GM12875 (cell line): Measurements from ENCODE around the gene SLC4A7.

Experiments used
- H3K4me3 ChIP-seq: one replicate; pipeline ENCODE4 v1.5.1; 2011; ENCODE audit warnings: low read depth, low read length, control low read depth
- TF ChIP-seq, protein P1 (sequence below): IDR thresholded peaks from 2 replicates; pipeline ENCODE4 v1.5.1; 2011; ENCODE audit warnings: low read depth, mild to moderate bottlenecking, control low read depth, inconsistent platforms, low read length, moderate library complexity, borderline replicate concordance; ENCODE audit not compliant: insufficient read depth

Gene SLC4A7

DNA sequence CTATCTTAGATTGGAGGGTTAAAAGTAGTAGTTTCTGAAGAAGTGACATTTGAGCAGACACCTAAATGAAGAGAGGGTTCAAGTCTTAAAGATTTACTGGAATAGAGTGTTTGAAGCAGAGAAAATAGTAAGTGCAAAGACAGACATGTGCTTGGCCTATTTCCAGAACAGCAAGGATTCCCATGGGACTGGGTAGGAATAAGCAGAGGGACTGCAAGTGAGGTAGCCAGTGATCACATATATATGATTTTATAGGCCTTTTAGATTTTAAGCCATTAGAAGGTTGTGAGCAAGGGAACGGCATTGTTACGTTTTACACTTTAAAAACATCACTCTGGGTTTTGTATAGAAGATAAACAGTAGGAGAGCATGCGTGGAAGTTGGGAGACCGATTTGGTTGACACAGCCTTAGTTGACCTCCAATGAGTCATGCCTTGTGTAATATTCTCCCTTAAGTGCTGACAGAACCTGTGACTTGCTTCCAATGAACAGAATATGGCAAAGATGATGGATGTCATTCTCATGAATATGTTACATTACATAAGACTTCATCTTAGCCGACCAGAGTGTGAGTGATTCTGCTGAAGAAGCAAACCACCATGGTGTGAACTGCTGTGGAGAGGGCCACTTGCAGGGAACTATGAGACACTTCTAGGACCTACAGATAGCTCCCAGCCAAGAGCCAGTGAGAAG is 37.1 kb upstream of the SLC4A7 start:
- no peak overlapping the region for H3K4me3 ChIP-seq
- TF ChIP-seq, protein P1, sequence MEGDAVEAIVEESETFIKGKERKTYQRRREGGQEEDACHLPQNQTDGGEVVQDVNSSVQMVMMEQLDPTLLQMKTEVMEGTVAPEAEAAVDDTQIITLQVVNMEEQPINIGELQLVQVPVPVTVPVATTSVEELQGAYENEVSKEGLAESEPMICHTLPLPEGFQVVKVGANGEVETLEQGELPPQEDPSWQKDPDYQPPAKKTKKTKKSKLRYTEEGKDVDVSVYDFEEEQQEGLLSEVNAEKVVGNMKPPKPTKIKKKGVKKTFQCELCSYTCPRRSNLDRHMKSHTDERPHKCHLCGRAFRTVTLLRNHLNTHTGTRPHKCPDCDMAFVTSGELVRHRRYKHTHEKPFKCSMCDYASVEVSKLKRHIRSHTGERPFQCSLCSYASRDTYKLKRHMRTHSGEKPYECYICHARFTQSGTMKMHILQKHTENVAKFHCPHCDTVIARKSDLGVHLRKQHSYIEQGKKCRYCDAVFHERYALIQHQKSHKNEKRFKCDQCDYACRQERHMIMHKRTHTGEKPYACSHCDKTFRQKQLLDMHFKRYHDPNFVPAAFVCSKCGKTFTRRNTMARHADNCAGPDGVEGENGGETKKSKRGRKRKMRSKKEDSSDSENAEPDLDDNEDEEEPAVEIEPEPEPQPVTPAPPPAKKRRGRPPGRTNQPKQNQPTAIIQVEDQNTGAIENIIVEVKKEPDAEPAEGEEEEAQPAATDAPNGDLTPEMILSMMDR: no peak

DNA sequence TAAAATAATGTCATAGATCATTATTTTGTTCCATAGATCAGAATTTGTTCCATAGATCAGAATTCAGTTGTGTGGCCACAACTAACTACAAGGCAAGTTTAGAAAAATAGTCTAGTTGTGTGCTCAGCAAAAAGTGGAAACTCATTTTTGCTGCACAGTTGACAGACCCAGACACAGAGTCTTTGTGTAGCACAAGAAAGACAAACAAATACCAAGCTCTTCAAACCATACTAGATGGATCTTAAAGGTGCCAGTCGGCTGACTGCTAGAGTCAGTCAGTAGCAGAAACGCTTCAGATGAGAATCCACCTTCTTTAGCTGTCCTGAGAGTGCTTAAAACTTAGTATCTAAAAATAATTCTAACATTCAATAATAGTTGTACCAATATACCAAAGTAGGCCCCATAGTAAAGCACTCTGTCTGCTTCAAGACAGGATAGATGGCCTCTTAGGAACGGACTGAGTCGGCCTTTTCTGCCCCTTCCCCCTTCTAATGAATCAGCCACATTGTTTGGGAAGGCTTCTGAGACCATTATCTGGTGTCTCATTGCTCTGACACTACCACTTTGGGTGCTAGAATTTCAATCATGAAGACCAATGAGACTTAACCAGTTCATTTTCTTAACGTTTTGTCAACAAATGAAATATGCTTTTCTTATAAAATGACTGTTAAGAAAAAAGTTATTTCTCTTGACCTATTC is 27.7 kb upstream of the SLC4A7 start:
- no peak overlapping the region for H3K4me3 ChIP-seq
- TF ChIP-seq, protein P1: no peak

DNA sequence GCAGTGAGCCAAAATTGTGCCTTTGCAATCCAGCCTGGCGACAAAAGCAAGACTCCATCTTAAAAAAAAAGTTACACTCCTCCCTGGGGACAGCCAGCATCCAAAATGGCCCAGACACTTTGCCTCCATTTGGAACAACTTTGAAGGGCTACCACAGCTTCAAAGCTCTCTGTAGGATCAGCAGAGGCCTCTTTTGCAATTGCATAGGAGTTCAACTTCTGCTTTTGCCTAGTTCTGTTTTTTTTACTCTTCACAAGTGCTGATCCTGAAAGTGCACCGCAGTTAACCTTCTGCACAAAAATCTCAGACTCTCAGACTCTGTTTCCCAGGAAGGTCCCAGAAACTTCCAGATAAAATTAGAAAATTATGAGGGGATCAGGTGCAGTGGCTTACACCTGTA is 25.2 kb upstream of the SLC4A7 start:
- TF ChIP-seq, protein P1: no peak
- H3K4me3 ChIP-seq: no peak overlapping the region

DNA sequence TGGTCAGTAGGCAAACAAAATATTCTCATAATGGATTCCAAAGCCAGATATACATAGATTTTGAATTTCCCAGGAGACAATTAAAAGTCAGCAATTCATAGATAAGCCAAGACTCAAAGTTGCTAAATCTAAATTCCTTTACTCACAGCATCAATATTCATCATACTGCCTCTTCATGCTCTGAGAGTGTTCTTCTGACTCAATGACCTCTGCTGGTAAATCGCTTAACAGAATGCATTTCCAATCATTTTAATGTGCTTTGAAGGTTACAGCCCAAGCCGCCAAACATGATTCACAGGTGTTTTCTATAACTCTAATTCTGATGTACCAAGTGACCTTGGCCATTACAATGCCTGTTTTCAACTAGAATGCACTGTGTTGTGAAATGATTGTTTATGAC is 24.2 kb upstream of the SLC4A7 start:
- TF ChIP-seq, protein P1: no peak
- no peak overlapping the region for H3K4me3 ChIP-seq

DNA sequence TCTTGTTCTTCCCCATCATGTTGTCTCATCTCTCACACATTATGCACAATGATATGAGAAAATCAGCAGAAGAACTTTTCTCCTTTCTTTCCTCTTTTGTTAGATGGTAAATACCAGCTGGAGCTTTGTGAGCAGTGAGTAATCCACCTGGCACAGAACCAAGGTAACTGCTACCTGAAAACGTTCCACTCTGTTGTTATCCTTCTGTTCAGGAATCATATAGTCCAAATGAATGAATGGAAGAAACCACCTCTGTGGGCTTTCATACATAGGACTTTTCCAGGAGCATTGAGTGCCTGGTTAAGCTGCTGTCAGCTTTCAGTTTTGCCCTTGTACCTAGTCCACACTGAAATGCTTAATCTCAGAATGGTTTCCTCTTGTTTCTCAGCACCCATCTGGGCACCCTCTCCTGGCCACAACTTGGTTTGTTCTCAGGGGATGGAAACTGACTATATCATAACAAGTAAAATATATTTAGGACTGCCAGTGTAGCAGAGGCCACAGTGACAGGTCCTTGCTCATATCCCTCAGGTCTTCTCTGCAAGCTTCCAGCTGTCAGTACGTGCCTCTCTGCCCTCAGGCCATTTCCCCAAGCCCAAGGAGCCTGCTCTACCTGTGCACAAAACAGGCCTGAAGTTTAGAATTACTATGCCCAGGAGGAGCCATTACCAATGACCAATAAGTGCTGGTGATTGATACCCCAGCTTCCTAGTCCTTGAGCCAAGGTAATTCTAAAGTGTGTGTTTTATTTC is 23.5 kb upstream of the SLC4A7 start:
- TF ChIP-seq, protein P1: no peak
- no peak overlapping the region for H3K4me3 ChIP-seq

DNA sequence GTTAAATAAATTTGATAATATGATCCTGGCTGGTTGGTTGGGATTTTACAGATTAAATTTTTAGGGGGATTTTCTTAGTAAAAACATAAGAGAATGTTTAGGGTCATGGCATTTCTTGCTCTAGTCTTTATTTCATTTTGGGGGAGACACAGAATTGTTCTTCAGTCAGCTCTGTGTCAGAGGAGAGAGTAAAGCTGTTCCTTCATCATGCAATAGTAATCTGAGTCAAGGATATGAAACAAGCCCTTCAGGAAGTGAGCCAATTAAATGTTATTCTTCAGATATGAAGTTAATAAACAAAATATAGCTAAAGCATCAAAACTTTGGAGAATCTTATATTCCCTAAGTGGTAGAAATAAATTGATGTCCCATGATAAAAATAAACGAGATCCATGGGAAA is 22.9 kb upstream of the SLC4A7 start:
- H3K4me3 ChIP-seq: no peak overlapping the region
- TF ChIP-seq, protein P1: no peak

DNA sequence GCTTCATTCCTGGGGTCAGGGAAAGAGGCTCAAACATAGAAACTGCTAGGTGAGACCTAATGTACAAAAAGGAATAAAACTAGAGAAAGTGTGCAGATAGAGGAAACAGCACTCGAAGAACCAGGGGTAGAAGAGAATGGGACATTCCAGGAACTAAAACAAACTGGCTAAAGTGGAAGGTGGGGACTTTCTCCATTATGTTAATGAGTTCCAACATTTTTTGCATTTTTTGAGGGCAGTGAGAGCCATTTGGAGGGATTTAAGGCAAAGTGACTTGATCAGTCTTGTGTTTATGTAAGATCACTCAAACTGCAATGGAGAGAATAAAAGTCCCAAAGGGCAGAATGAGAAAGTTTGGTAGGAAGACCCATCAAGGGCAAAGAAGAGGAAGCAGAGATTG is 20.6 kb upstream of the SLC4A7 start:
- H3K4me3 ChIP-seq: no peak overlapping the region
- TF ChIP-seq, protein P1: no peak
